IMR-90 (cell line): Measurements from ENCODE around the gene ZNF646. TPM values are rescaled to one million over a fixed set of nuclear protein-coding genes. Genes with fewer than 3 reads are reported as not detected.

Experiments
- ATAC-seq: fragments of 200-7000 bp; cut with Tn5 transposase; 2 replicates; pipeline ENCODE4 v1.9.1; 2020; ENCODE audit warnings: low read depth, mild to moderate bottlenecking, moderate library complexity
- BruUV-seq: library from RNA; stranded (reverse); fragments of 400-500 nt; replicated peaks from 2 replicates; lab custom pipeline; 2021; lab: Mats Ljungman, UMichigan
- CTCF ChIA-PET: fragments of 300-600 bp; formaldehyde crosslinking; extraction: SDS; loops from one replicate; lab custom pipeline; 2021; ENCODE audit warnings: antibody characterized with exemption; lab: Yijun Ruan, JAX
- POLR2A ChIA-PET: fragments of 300-600 bp; sonication (Branson Sonifier 250); formaldehyde crosslinking; loops from one replicate; lab custom pipeline; 2022; ENCODE audit warnings: antibody characterized with exemption; ENCODE audit not compliant: unreplicated experiment; lab: Charles Lee
- DNase-seq: peaks from one replicate; pipeline ENCODE4 v3.0.0; 2013
- H2AFZ ChIP-seq: replicated peaks from 2 replicates; pipeline ENCODE3; 2013; ENCODE audit warnings: low read length, mild to moderate bottlenecking; ENCODE audit not compliant: poor library complexity
- H2AK5ac ChIP-seq: 2 replicates; pipeline ENCODE4 v1.6.1; 2013; ENCODE audit warnings: low read depth, low read length, inconsistent platforms
- H2AK9ac ChIP-seq: replicated peaks from 2 replicates; pipeline ENCODE3; 2013; ENCODE audit warnings: mild to moderate bottlenecking, low read depth, low read length, moderate library complexity; ENCODE audit not compliant: poor library complexity
- H2BK120ac ChIP-seq: 2 replicates; pipeline ENCODE4 v1.6.1; 2013; ENCODE audit warnings: low read depth, low read length, inconsistent platforms
- H2BK15ac ChIP-seq: 3 replicates; pipeline ENCODE4 v1.6.1; 2013; ENCODE audit warnings: low read depth, low read length, inconsistent platforms
- H2BK20ac ChIP-seq: 2 replicates; pipeline ENCODE4 v1.6.1; 2013; ENCODE audit warnings: low read depth, mild to moderate bottlenecking, inconsistent platforms, low read length, moderate library complexity
- H2BK5ac ChIP-seq: 2 replicates; pipeline ENCODE4 v1.6.1; 2013; ENCODE audit warnings: mild to moderate bottlenecking, low read depth, low read length, inconsistent platforms; ENCODE audit not compliant: poor library complexity, severe bottlenecking
- H3K14ac ChIP-seq: replicated peaks from 2 replicates; pipeline ENCODE4 v1.6.1; 2013; ENCODE audit warnings: low read depth, low read length, inconsistent platforms
- H3K18ac ChIP-seq: 2 replicates; pipeline ENCODE4 v1.6.1; 2013; ENCODE audit warnings: low read depth, low read length, control low read depth
- H3K23ac ChIP-seq: 2 replicates; pipeline ENCODE4 v1.6.1; 2013; ENCODE audit warnings: low read depth, low read length, inconsistent platforms
- H3K27ac ChIP-seq: 2 replicates; pipeline ENCODE4 v1.5.1; 2013; ENCODE audit warnings: mild to moderate bottlenecking, control low read depth, low read length; ENCODE audit not compliant: insufficient read depth
- H3K27me3 ChIP-seq: 2 replicates; pipeline ENCODE4 v1.6.1; 2013; ENCODE audit warnings: low read length; ENCODE audit not compliant: control insufficient read depth, insufficient read depth
- H3K36me3 ChIP-seq: 2 replicates; pipeline ENCODE4 v1.6.1; 2013; ENCODE audit warnings: low read length, mixed read lengths; ENCODE audit not compliant: control insufficient read depth, insufficient read depth
- H3K4ac ChIP-seq: 2 replicates; pipeline ENCODE4 v1.6.1; 2013; ENCODE audit warnings: low read depth, low read length, inconsistent platforms
- H3K4me1 ChIP-seq: 2 replicates; pipeline ENCODE4 v1.6.1; 2013; ENCODE audit warnings: low read length, mixed read lengths; ENCODE audit not compliant: control insufficient read depth, insufficient read depth
- H3K4me2 ChIP-seq: 2 replicates; pipeline ENCODE4 v1.6.1; 2013; ENCODE audit warnings: low read depth, mild to moderate bottlenecking, control low read depth, low read length, moderate library complexity
- H3K4me3 ChIP-seq: 2 replicates; pipeline ENCODE4 v1.5.1; 2013; ENCODE audit warnings: low read depth, mild to moderate bottlenecking, control low read depth, low read length, moderate library complexity; ENCODE audit not compliant: insufficient read depth
- H3K56ac ChIP-seq: 2 replicates; pipeline ENCODE4 v1.6.1; 2013; ENCODE audit warnings: low read length, inconsistent platforms; ENCODE audit not compliant: insufficient read depth; ENCODE audit errors: extremely low read depth
- H3K79me1 ChIP-seq, 2 experiments: 2 replicates each; pipeline ENCODE4 v1.6.1; 2013; ENCODE audit warnings: low read length in 2 of 2, inconsistent platforms in 1 of 2, low read depth in 1 of 2
- H3K9ac ChIP-seq: 2 replicates; pipeline ENCODE4 v1.6.1; 2013; ENCODE audit warnings: low read depth, low read length, control low read depth
- H3K9me1 ChIP-seq: 2 replicates; pipeline ENCODE4 v1.6.1; 2013; ENCODE audit warnings: low read length, inconsistent platforms; ENCODE audit not compliant: insufficient read depth
- H3K9me3 ChIP-seq: 2 replicates; pipeline ENCODE4 v1.6.1; 2013; ENCODE audit warnings: low read length; ENCODE audit not compliant: control insufficient read depth, insufficient read depth
- H4K20me1 ChIP-seq: 2 replicates; pipeline ENCODE4 v1.6.1; 2013; ENCODE audit warnings: low read length, inconsistent platforms; ENCODE audit not compliant: insufficient read depth
- H4K5ac ChIP-seq: 2 replicates; pipeline ENCODE4 v1.6.1; 2013; ENCODE audit warnings: mild to moderate bottlenecking, low read depth, low read length, control low read depth
- H4K8ac ChIP-seq, 2 experiments: 2 replicates each; pipeline ENCODE4 v1.6.1; 2013; ENCODE audit warnings: low read depth in 2 of 2, low read length in 2 of 2, control low read depth in 1 of 2, inconsistent platforms in 1 of 2
- H4K91ac ChIP-seq: 2 replicates; pipeline ENCODE4 v1.6.1; 2013; ENCODE audit warnings: low read depth, low read length, inconsistent platforms; ENCODE audit not compliant: insufficient read depth
- MAZ ChIP-seq: IDR thresholded peaks from 2 replicates; pipeline ENCODE4 v1.6.1; 2012; ENCODE audit warnings: low read depth, mild to moderate bottlenecking, low read length, improper control_type of control experiment, moderate library complexity, borderline replicate concordance
- MXI1 ChIP-seq: IDR thresholded peaks from 2 replicates; pipeline ENCODE4 v1.6.1; 2012; ENCODE audit warnings: low read depth, mild to moderate bottlenecking, low read length, moderate library complexity, borderline replicate concordance
- WGBS, 2 experiments: methylation state at CpG; one replicate each; pipeline versions ENCODE4 v1.1.5 to v1.1.7; 2013; ENCODE audit warnings: missing lambda C conversion rate in 2 of 2; ENCODE audit not compliant: insufficient read length in 1 of 2; ENCODE audit errors: extremely low coverage in 2 of 2; 5-methylcytosine and 5-hydroxymethylcytosine counted together
- dilution Hi-C: fragments of 300-500 bp; cut with HindIII; formaldehyde crosslinking; loops from one replicate; pipeline ENCODE4 v1.14.3; 2018; ENCODE audit warnings: low sequenced_read_pairs; ENCODE audit not compliant: unreplicated experiment
- in situ Hi-C: fragments of 300-500 bp; cut with MboI; formaldehyde crosslinking; loops from 3 replicates; pipeline ENCODE4 v1.14.3; 2019; ENCODE audit warnings: low sequenced_read_pairs, inconsistent platforms, mixed read lengths
- intact Hi-C: fragments of 100-400 bp; cut with micrococcal nuclease; formaldehyde crosslinking; loops from 2 replicates; pipeline ENCODE4 v1.10.0; 2022
- polyA plus RNA-seq, 3 experiments: library from polyadenylated mRNA; depleted of rRNA; stranded (reverse); fragments of >200 nt; gene quantifications; 2 replicates each; pipeline ENCODE4 v1.2.3, GENCODE V29; 2012; ENCODE audit warnings: low replicate concordance in 1 of 3
- total RNA-seq: library from RNA; depleted of rRNA; stranded (reverse); fragments of >200 nt; gene quantifications from 2 replicates; pipeline ENCODE4 v1.2.3, GENCODE V29; 2012

The ZNF646 gene
- total and polyA plus RNA-seq, 2 of the 4 experiments (the other 2 are of a cell fraction), result 4.9 to 6.8 TPM

GRCh38 chr16:31050280-31051030, 23.8 kb upstream of the ZNF646 start:
- H2BK120ac ChIP-seq, result no peak overlapping the region
- no peaks in the 10 kb centered on the region for H3K27me3 ChIP-seq
- ATAC-seq, result no peak
- H3K4me3 ChIP-seq, result no peak overlapping the region
- no peak overlapping the region for H4K5ac ChIP-seq
- no peak overlapping the region for H3K23ac ChIP-seq
- peaks cover 7% of the 10 kb centered on the region for H3K9me1 ChIP-seq
- no peak overlapping the region for H3K4me2 ChIP-seq
- intact Hi-C loops, result no loop called here
- no peak overlapping the region for H3K27ac ChIP-seq
- H2AK9ac ChIP-seq, result no peak overlapping the region
- H3K9ac ChIP-seq, result no peak overlapping the region
- H3K36me3 ChIP-seq, result no peaks in the 10 kb centered on the region
- H3K18ac ChIP-seq, result no peak overlapping the region
- dilution Hi-C loops, result no loop called here
- TF ChIP-seq MXI1 (no peak), MAZ (no peak)
- no peak overlapping the region for H4K8ac ChIP-seq
- no peak overlapping the region for H3K4ac ChIP-seq
- H2BK15ac ChIP-seq, result no peak overlapping the region
- H2AK5ac ChIP-seq, result 0 out of 2 replicates have a peak overlapping the region, but pooled peaks have one; percentile 3
- in situ Hi-C loops, result no loop called here
- WGBS, 2 experiments, result 86% methylated on average over 6 of the region's 10 CpGs; no CpG with 5 or more reads in 1 of the 2 experiments
- no peak overlapping the region for H2AFZ ChIP-seq
- BruUV-seq, result no TSS peak
- H4K20me1 ChIP-seq, result no peaks in the 10 kb centered on the region; the same call in 1 of the 2 replicates
- POLR2A ChIA-PET, result no interaction called here
- peaks cover 2% of the 10 kb centered on the region; the same call in 1 of the 2 replicates for H3K4me1 ChIP-seq
- H3K9me3 ChIP-seq, result no peaks in the 10 kb centered on the region
- peaks cover 0 to 6% of the 10 kb centered on the region in 2 experiments; a peak in 1 of 4 replicates for H3K79me1 ChIP-seq
- CTCF ChIA-PET, result no interaction called here
- no peak overlapping the region for H2BK5ac ChIP-seq
- 0 out of 2 replicates have a peak overlapping the region, but pooled peaks have one; percentile 5 for H2BK20ac ChIP-seq
- no peak overlapping the region for H3K14ac ChIP-seq
- H4K91ac ChIP-seq, result no peak overlapping the region
- no peak overlapping the region for H3K56ac ChIP-seq
- no peak for DNase-seq
